ENCODE measurements around the gene WNT6.

GRCh38 chr2:218878486-218878885, 18.9 kb downstream of the WNT6 start:
- TF ChIP-seq CTCF (IDR thresholded peaks at IDR 0.05; ENCODE audit: low read depth, low read length, missing input control) (no peak), MAX (IDR thresholded peaks at IDR 0.05) (no peak), REST (IDR thresholded peaks at IDR 0.05) (no peak)
